Activated CD4-positive, alpha-beta T cell treated with anti-CD3 and anti-CD28 coated beads, Interleukin-2, amount 10 ng/mL, durations not matched to agents 7 days and 5 days (primary cell): ENCODE data around the gene SENP1. TPM values are rescaled to one million over a fixed set of nuclear protein-coding genes. Genes with fewer than 3 reads are reported as not detected.

Experiments used
- CTCF ChIA-PET: fragments of 350-600 bp; sonication (Branson Sonifier 250); formaldehyde crosslinking; loops from one replicate; lab custom pipeline; 2021; ENCODE audit warnings: antibody characterized with exemption; lab: Charles Lee
- POLR2A ChIA-PET: fragments of 350-600 bp; sonication (Branson Sonifier 250); formaldehyde crosslinking; loops from one replicate; lab custom pipeline; 2021; ENCODE audit warnings: antibody characterized with exemption; lab: Charles Lee
- DNase-seq: peaks from one replicate; pipeline ENCODE4 v3.0.0-alpha.2; 2020
- H3K27ac Mint-ChIP-seq: one replicate; pipeline ENCODE4 v1.8.0; 2021; ENCODE audit warnings: mild to moderate bottlenecking, moderate library complexity, mixed read lengths
- H3K27me3 Mint-ChIP-seq: one replicate; pipeline ENCODE4 v1.8.0; 2021; ENCODE audit warnings: mixed read lengths
- H3K36me3 Mint-ChIP-seq: one replicate; pipeline ENCODE4 v1.8.0; 2021; ENCODE audit warnings: low read depth, mixed read lengths
- H3K4me1 Mint-ChIP-seq: one replicate; pipeline ENCODE4 v1.8.0; 2021; ENCODE audit warnings: mixed read lengths
- H3K4me3 Mint-ChIP-seq: one replicate; pipeline ENCODE4 v1.8.0; 2021; ENCODE audit warnings: mild to moderate bottlenecking, moderate library complexity, mixed read lengths
- H3K9me3 Mint-ChIP-seq: one replicate; pipeline ENCODE4 v1.8.0; 2021; ENCODE audit warnings: mixed read lengths
- total RNA-seq, 2 experiments: library from RNA; stranded (reverse); gene quantifications; one replicate each; pipeline ENCODE4 v1.2.3, GENCODE V29; 2021

SENP1 gene
- total RNA-seq, 2 experiments from 2014 or later = 37.2 to 48.0 TPM

- ChIA-PET POLR2A (interaction anchor here (0.7 kb wide), 1 partner anchor 937 kb away, joined by 3 read pairs; no protein-coding TSS in a partner anchor), CTCF (interaction anchor here (0.9 to 1.3 kb wide), 2 partner anchors 12 to 71 kb away, joined by 3 to 5 read pairs; no protein-coding TSS in a partner anchor)
- Mint-ChIP-seq H3K27ac (no peak overlapping the region), H3K4me3 (no peak overlapping the region), H3K27me3 (peaks cover 58% of the 10 kb centered on the region), H3K9me3 (no peaks in the 10 kb centered on the region), H3K36me3 (no peaks in the 10 kb centered on the region), H3K4me1 (no peaks in the 10 kb centered on the region)
- no peak for DNase-seq
These were observed 88.4 kb downstream of the SENP1 start for GRCh38 chr12:48017496-48017895.

- POLR2A ChIA-PET = interaction anchor here (0.7 kb wide), 1 partner anchor 936 kb away, joined by 3 read pairs; no protein-coding TSS in a partner anchor
- Mint-ChIP-seq H3K27ac (no peak overlapping the region), H3K4me3 (no peak overlapping the region), H3K4me1 (no peaks in the 10 kb centered on the region), H3K36me3 (no peaks in the 10 kb centered on the region), H3K9me3 (no peaks in the 10 kb centered on the region), H3K27me3 (peaks cover 50% of the 10 kb centered on the region)
- DNase-seq = no peak
- CTCF ChIA-PET = interaction anchor here (1.3 kb wide), 1 partner anchor 11 kb away, joined by 5 read pairs; no protein-coding TSS in a partner anchor
These were observed 89.4 kb downstream of the SENP1 start for GRCh38 chr12:48016373-48017020.

- H3K27me3 Mint-ChIP-seq = peaks cover 54% of the 10 kb centered on the region
- no peaks in the 10 kb centered on the region for H3K4me1 Mint-ChIP-seq
- POLR2A ChIA-PET = no interaction called here
- DNase-seq = no peak
- no peaks in the 10 kb centered on the region for H3K36me3 Mint-ChIP-seq
- CTCF ChIA-PET = interaction anchor here (1.0 kb wide), 1 partner anchor 21 kb away, joined by 3 read pairs; no protein-coding TSS in a partner anchor
- H3K27ac Mint-ChIP-seq = no peak overlapping the region
- H3K9me3 Mint-ChIP-seq = no peaks in the 10 kb centered on the region
- no peak overlapping the region for H3K4me3 Mint-ChIP-seq
These were observed 89.9 kb downstream of the SENP1 start for GRCh38 chr12:48015954-48016353.

GRCh38 chr12:48015129-48015528 is 90.8 kb downstream of the SENP1 start:
- H3K36me3 Mint-ChIP-seq = no peaks in the 10 kb centered on the region
- no peak overlapping the region for H3K27ac Mint-ChIP-seq
- DNase-seq = no peak
- H3K4me3 Mint-ChIP-seq = no peak overlapping the region
- H3K9me3 Mint-ChIP-seq = no peaks in the 10 kb centered on the region
- ChIA-PET CTCF (interaction anchor here (1.0 kb wide), 2 partner anchors 18 to 20 kb away, joined by 3 read pairs; no protein-coding TSS in a partner anchor), POLR2A (no interaction called here)
- H3K4me1 Mint-ChIP-seq = no peaks in the 10 kb centered on the region
- peaks cover 58% of the 10 kb centered on the region for H3K27me3 Mint-ChIP-seq

- no peaks in the 10 kb centered on the region for H3K4me1 Mint-ChIP-seq
- H3K27me3 Mint-ChIP-seq = peaks cover 59% of the 10 kb centered on the region
- H3K27ac Mint-ChIP-seq = no peak overlapping the region
- DNase-seq = no peak
- H3K4me3 Mint-ChIP-seq = no peak overlapping the region
- H3K9me3 Mint-ChIP-seq = no peaks in the 10 kb centered on the region
- ChIA-PET CTCF (no interaction called here), POLR2A (no interaction called here)
- H3K36me3 Mint-ChIP-seq = no peaks in the 10 kb centered on the region
These were observed 92.6 kb downstream of the SENP1 start for GRCh38 chr12:48013287-48013686.

- POLR2A ChIA-PET = no interaction called here
- no peak overlapping the region for H3K27ac Mint-ChIP-seq
- CTCF ChIA-PET = interaction anchor here (1.0 kb wide), 1 partner anchor 11 kb away, joined by 3 read pairs; no protein-coding TSS in a partner anchor
- H3K27me3 Mint-ChIP-seq = peaks cover 63% of the 10 kb centered on the region
- H3K4me3 Mint-ChIP-seq = no peak overlapping the region
- DNase-seq = no peak
- no peaks in the 10 kb centered on the region for H3K4me1 Mint-ChIP-seq
- no peaks in the 10 kb centered on the region for H3K36me3 Mint-ChIP-seq
- no peaks in the 10 kb centered on the region for H3K9me3 Mint-ChIP-seq
These were observed 93.8 kb downstream of the SENP1 start for GRCh38 chr12:48012070-48012469.

- CTCF ChIA-PET = interaction anchor here (0.7 to 1.4 kb wide), 2 partner anchors 8 to 283 kb away, joined by 3 to 4 read pairs; no protein-coding TSS in a partner anchor
- Mint-ChIP-seq H3K27me3 (peaks cover 72% of the 10 kb centered on the region), H3K36me3 (no peaks in the 10 kb centered on the region), H3K27ac (no peak overlapping the region), H3K4me1 (peaks cover under 1% of the 10 kb centered on the region), H3K9me3 (no peaks in the 10 kb centered on the region), H3K4me3 (no peak overlapping the region)
- no peak for DNase-seq
- POLR2A ChIA-PET = no interaction called here
These were observed 95.4 kb downstream of the SENP1 start for GRCh38 chr12:48010366-48010970.

GRCh38 chr12:48009471-48009870 is 96.4 kb downstream of the SENP1 start:
- Mint-ChIP-seq H3K36me3 (no peaks in the 10 kb centered on the region), H3K9me3 (no peaks in the 10 kb centered on the region), H3K4me3 (no peak overlapping the region), H3K27ac (no peak overlapping the region), H3K27me3 (peaks cover 76% of the 10 kb centered on the region), H3K4me1 (peaks cover 2% of the 10 kb centered on the region)
- no peak for DNase-seq
- ChIA-PET CTCF (no interaction called here), POLR2A (no interaction called here)

- Mint-ChIP-seq H3K4me3 (no peak overlapping the region), H3K27me3 (peaks cover 74% of the 10 kb centered on the region), H3K9me3 (no peaks in the 10 kb centered on the region), H3K36me3 (no peaks in the 10 kb centered on the region), H3K4me1 (peaks cover 2% of the 10 kb centered on the region), H3K27ac (no peak overlapping the region)
- CTCF ChIA-PET = no interaction called here
- DNase-seq = no peak
- POLR2A ChIA-PET = no interaction called here
These were observed 96.9 kb downstream of the SENP1 start for GRCh38 chr12:48008950-48009349.

GRCh38 chr12:48008349-48008748 is 97.5 kb downstream of the SENP1 start:
- DNase-seq = no peak
- Mint-ChIP-seq H3K4me3 (no peak overlapping the region), H3K27ac (no peak overlapping the region), H3K36me3 (no peaks in the 10 kb centered on the region), H3K9me3 (no peaks in the 10 kb centered on the region), H3K27me3 (peaks cover 76% of the 10 kb centered on the region), H3K4me1 (peaks cover 7% of the 10 kb centered on the region)
- ChIA-PET POLR2A (no interaction called here), CTCF (interaction anchor here (1.1 kb wide), 1 partner anchor 13 kb away, joined by 4 read pairs; no protein-coding TSS in a partner anchor)

GRCh38 chr12:48007206-48007605 is 98.7 kb downstream of the SENP1 start:
- Mint-ChIP-seq H3K9me3 (no peaks in the 10 kb centered on the region), H3K4me1 (peaks cover 19% of the 10 kb centered on the region), H3K36me3 (no peaks in the 10 kb centered on the region), H3K27ac (no peak overlapping the region), H3K4me3 (no peak overlapping the region), H3K27me3 (peaks cover 80% of the 10 kb centered on the region)
- ChIA-PET POLR2A (no interaction called here), CTCF (no interaction called here)
- DNase-seq = no peak

- POLR2A ChIA-PET = no interaction called here
- Mint-ChIP-seq H3K4me1 (peaks cover 32% of the 10 kb centered on the region), H3K27me3 (peaks cover 88% of the 10 kb centered on the region), H3K9me3 (no peaks in the 10 kb centered on the region), H3K27ac (no peak overlapping the region), H3K4me3 (no peak overlapping the region), H3K36me3 (no peaks in the 10 kb centered on the region)
- DNase-seq = no peak
- CTCF ChIA-PET = interaction anchor here (1.0 to 2.0 kb wide), 4 partner anchors 11 to 274 kb away, joined by 3 to 5 read pairs (median 3); no protein-coding TSS in a partner anchor
These were observed 100.2 kb downstream of the SENP1 start for GRCh38 chr12:48005750-48006021.
